Fibroblast of villous mesenchyme (primary cell): ENCODE measurements around the gene THPO. TPM values are rescaled to one million over a fixed set of nuclear protein-coding genes. Genes with fewer than 3 reads are reported as not detected.

ENCODE experiments used
- DNase-seq: peaks from one replicate; pipeline ENCODE4 v3.0.0-alpha.2; 2010; ENCODE audit warnings: low read depth
- H3K4me3 ChIP-seq: 2 replicates; pipeline ENCODE4 v1.5.1; 2011; ENCODE audit warnings: low read depth, mild to moderate bottlenecking, low read length
- total RNA-seq: library from RNA; depleted of rRNA; stranded (reverse); fragments of >200 nt; gene quantifications from 2 replicates; pipeline ENCODE4 v1.2.3, GENCODE V29; 2012
- TF ChIP-seq, protein P1 (sequence below): IDR thresholded peaks from 2 replicates; pipeline ENCODE4 v1.5.1; 2012; ENCODE audit warnings: low read depth, mild to moderate bottlenecking, low read length; ENCODE audit not compliant: insufficient read depth

Gene THPO
- total RNA-seq, 1 donor: 0.86 TPM

DNA sequence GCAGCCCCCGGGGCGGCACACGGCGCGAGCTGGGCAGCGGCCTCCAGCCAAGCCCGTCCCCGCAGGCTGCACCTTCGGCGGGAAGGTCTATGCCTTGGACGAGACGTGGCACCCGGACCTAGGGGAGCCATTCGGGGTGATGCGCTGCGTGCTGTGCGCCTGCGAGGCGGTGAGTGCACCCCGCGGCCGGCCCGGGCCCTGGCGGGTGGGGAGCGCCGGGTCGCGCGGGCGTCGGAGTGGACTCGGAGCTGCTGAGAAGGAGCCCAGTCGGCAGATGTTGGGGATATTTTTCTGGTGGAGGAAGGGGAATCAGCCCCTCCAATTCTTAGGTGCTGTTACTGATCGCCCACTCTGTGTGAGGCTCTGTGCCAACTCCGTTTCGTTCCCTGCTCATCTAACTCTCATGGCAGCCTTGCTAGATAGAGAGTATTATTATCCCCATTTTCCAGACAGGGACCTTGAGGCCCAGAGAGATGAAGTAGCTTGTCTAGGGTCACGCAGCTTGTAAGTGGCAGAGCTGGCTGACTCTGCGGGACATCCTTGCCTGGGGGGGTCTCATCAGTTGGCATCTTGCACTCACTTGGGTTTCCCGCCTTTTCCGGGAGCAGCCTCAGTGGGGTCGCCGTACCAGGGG, 2.7 kb upstream of the THPO start:
- DNase-seq: no peak
- peak overlapping the region; percentile 33 for H3K4me3 ChIP-seq
- TF ChIP-seq, protein P1, sequence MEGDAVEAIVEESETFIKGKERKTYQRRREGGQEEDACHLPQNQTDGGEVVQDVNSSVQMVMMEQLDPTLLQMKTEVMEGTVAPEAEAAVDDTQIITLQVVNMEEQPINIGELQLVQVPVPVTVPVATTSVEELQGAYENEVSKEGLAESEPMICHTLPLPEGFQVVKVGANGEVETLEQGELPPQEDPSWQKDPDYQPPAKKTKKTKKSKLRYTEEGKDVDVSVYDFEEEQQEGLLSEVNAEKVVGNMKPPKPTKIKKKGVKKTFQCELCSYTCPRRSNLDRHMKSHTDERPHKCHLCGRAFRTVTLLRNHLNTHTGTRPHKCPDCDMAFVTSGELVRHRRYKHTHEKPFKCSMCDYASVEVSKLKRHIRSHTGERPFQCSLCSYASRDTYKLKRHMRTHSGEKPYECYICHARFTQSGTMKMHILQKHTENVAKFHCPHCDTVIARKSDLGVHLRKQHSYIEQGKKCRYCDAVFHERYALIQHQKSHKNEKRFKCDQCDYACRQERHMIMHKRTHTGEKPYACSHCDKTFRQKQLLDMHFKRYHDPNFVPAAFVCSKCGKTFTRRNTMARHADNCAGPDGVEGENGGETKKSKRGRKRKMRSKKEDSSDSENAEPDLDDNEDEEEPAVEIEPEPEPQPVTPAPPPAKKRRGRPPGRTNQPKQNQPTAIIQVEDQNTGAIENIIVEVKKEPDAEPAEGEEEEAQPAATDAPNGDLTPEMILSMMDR: no peak

DNA sequence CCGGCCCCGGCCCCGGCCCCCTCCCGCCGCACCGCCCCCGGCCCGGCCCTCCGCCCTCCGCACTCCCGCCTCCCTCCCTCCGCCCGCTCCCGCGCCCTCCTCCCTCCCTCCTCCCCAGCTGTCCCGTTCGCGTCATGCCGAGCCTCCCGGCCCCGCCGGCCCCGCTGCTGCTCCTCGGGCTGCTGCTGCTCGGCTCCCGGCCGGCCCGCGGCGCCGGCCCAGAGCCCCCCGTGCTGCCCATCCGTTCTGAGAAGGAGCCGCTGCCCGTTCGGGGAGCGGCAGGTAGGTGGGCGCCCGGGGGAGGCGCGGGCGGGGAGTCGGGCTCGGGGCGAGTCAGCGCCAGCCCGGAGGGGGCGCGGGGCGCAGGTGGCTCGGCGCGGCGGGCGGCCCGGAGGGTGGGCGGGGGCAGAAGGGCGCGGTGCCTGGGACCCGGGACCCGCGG, 2.2 kb upstream of the THPO start:
- peak overlapping the region; percentile 33 for H3K4me3 ChIP-seq
- DNase-seq: peak; percentile 45
- TF ChIP-seq, protein P1: no peak

DNA sequence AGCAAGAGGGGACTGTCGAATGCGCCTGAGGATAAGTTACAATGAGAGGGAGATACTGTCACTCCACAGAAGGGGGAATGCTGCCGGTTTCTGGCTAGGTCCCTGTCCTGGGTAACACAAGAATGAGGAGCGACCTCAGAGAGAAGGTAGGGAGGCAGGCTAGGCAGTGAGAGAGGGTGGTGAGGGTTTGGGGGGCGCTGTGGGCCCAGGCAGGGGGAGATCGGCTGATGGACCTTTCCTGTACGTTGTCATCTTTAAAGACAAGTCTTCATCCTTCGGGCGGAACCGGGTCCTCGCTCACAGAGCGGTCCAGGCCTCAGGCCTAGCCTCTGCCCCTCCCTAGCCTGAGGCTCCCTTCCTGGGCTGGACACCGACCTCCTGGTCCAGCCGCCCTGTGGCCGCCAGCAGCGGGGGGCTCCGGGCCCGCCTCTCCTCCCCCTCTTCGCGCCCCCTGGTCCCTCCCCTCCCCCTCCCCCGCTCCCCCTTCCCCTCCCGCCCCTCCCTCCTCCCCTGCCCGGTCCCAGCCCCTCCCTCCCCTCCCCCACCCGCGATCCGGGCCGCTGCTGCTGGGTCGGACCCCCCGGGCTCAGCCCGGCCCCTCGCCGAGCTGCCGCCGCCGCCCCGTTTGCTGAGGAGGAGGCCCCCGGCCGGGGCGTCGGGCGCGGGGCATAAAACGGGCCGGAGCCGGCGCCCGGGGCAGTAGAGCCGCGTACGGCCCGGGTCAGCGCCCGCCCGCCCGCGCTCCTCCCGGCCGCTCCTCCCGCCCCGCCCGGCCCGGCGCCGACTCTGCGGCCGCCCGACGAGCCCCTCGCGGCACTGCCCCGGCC, 1.6 kb upstream of the THPO start, which contains the start of gene CHRD:
Gene CHRD (plus strand): TSS at position 697 of the 827 bp plus-strand sequence. CDS start 265 bp downstream, outside the sequence.
- DNase-seq: no peak
- peak within 1 kb of the TSS; percentile 33 for H3K4me3 ChIP-seq
- TF ChIP-seq, protein P1: no peak

DNA sequence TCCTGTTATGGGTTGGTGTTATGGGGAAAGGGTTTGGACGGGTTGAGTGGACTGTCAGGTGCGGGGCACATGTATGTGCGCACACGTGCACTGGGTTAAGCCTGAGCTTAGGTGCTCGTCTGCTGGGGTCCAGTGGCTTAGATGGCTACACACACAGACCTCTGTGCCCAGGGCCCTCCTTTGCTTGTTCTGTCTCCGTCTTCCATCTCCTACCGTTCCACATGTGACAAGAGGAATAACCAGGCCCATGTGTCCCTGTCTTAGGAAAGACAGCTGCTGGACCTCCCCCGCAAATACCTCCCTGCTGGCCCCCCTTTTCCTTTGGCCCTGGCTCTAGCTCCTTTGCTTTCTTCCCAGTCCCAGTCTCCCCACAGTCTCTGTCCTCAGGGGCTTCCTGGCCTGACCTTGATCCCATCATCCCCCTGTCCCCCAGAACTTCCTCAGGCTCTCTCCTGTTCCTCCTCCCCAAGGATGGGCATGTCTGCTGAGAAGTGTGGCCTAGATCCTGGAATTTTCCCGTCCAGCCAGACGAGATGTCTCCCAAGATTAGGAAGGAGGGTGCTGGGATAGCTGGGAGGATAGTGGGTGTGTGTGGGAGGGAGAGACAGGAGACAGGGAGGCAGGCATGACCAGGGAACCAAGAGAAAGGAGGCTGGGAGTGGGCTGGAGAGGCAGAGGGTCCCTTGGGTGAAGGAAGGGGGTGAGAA, 797 bp upstream of the THPO start:
- TF ChIP-seq, protein P1: no peak
- no peak overlapping the region for H3K4me3 ChIP-seq
- peak; percentile 32 for DNase-seq

- DNase-seq: no peak
- no peak overlapping the region for H3K4me3 ChIP-seq
- TF ChIP-seq, protein P1: no peak
These were observed 633 bp downstream of the THPO start for GRCh38 chr3:184377374-184377773.

- TF ChIP-seq, protein P1: no peak
- H3K4me3 ChIP-seq: no peak overlapping the region
- no peak for DNase-seq
These were observed 2.1 kb downstream of the THPO start for GRCh38 chr3:184375747-184376461.
